Right cardiac atrium (tissue), 5 donors: ENCODE data around the gene MEIOSIN. TPM values are rescaled to one million over a fixed set of nuclear protein-coding genes. Genes with fewer than 3 reads are reported as not detected.
"Not testable (repeated sequence)": the region's sequence is repeated elsewhere in the genome, so short reads cannot be mapped to it uniquely, and the experiment has no call there.

ENCODE experiments used
- ATAC-seq, 2 donors: fragments of 200-7000 bp; cut with Tn5 transposase; one replicate each; pipeline versions ENCODE4 v1.8.0 to v1.9.1; 2020; ENCODE audit warnings: moderate library complexity in 2 of 2, mild to moderate bottlenecking in 1 of 2
- DNase-seq, 3 donors: peaks; one replicate each; pipeline ENCODE4 v3.0.0-alpha.2; 2020
- H3K27ac ChIP-seq: one replicate; pipeline ENCODE4 v1.5.1; 2013; ENCODE audit warnings: mild to moderate bottlenecking, low read length, control low read depth, moderate library complexity
- H3K27me3 ChIP-seq: one replicate; pipeline ENCODE4 v1.6.1; 2013; ENCODE audit not compliant: control insufficient read depth, insufficient read depth
- H3K4me1 ChIP-seq: one replicate; pipeline ENCODE4 v1.6.1; 2013; ENCODE audit warnings: low read length; ENCODE audit not compliant: control insufficient read depth, insufficient read depth
- H3K4me3 ChIP-seq: one replicate; pipeline ENCODE4 v1.5.1; 2013; ENCODE audit warnings: low read length, control low read depth
- H3K9me3 ChIP-seq: one replicate; pipeline ENCODE4 v1.6.1; 2013; ENCODE audit warnings: low read length; ENCODE audit not compliant: control insufficient read depth
- WGBS: extraction: QIAGEN DNeasy Blood & Tissue Kit; methylation state at CpG from one replicate; pipeline ENCODE4 v1.1.7; 2013; 5-methylcytosine and 5-hydroxymethylcytosine counted together
- intact Hi-C, 4 donors: fragments of 100-400 bp; cut with DNase I; formaldehyde crosslinking; loops; one replicate each; pipeline versions ENCODE4 v1.11.0 to v1.14.0; 2022 to 2023
- polyA plus RNA-seq: library from polyadenylated mRNA; stranded (reverse); fragments of 200-250 nt; gene quantifications from one replicate; pipeline ENCODE4 v1.2.3, GENCODE V29; 2013
- total RNA-seq, 4 donors: library from RNA; stranded (reverse); fragmentation: NEBNext Ultra II Directional; extraction: Animal tissue kit (Norgen Biotek cat#: 25700); gene quantifications; one replicate each; pipeline ENCODE4 v1.2.1, GENCODE V29; 2021
- donor health status: healthy with polysubstance abuse.
- donor health status: DM: no; HTN: yes; CAD: no.
- donor health status: DM: no; HTN: no; CAD: no.
- donor health status: DM: no; HTN: yes; CAD: no; lungs with severe emphysema.
- donor health status: DM: yes; HTN: yes; CAD: no.

MEIOSIN gene
- total and polyA plus RNA-seq, 5 donors: 0.15 to 0.76 (median 0.34) TPM

DNA sequence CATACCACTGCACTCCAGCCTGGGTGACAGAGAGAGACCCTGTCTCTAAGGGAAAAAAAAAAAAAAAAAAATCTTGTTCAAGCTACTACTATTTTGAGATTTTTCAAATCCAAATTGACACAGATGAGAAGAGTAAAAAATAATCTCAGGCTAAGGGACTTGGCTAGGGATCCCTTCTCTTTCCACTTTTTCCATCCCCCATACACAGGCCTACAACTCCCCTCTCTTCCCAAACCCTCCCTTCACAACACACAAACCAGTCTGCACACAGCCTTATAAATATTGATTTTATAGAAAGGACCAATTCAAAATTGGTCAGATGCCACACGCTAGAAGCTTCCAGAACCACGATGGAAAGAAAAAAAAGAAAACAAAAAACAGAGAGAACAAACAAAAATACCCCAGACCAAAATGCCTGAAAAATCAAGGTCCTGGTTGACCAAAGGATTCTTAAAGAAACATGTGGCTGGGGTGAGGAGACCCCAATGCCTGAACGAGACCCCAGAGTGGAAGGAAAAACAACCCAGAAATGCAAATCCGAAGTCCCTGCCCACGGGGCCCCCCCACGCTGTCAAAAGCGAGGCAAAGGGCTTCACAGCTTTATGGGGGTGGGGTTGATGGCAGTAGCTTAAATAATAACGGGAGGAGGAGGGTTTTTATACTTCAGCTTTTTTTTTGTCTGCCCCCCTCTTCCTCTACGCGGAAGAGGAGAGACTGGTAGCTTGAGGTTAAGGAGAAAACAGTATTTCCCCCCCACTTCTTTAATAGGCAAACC, 22.7 kb upstream of the MEIOSIN start:
- H3K27ac ChIP-seq: no peak overlapping the region
- intact Hi-C loops: loop anchor here in 1 of 4 donors (10.0 kb wide), 1 partner anchor 54 kb away; the partner anchor contains the start of gene SIX5

DNA sequence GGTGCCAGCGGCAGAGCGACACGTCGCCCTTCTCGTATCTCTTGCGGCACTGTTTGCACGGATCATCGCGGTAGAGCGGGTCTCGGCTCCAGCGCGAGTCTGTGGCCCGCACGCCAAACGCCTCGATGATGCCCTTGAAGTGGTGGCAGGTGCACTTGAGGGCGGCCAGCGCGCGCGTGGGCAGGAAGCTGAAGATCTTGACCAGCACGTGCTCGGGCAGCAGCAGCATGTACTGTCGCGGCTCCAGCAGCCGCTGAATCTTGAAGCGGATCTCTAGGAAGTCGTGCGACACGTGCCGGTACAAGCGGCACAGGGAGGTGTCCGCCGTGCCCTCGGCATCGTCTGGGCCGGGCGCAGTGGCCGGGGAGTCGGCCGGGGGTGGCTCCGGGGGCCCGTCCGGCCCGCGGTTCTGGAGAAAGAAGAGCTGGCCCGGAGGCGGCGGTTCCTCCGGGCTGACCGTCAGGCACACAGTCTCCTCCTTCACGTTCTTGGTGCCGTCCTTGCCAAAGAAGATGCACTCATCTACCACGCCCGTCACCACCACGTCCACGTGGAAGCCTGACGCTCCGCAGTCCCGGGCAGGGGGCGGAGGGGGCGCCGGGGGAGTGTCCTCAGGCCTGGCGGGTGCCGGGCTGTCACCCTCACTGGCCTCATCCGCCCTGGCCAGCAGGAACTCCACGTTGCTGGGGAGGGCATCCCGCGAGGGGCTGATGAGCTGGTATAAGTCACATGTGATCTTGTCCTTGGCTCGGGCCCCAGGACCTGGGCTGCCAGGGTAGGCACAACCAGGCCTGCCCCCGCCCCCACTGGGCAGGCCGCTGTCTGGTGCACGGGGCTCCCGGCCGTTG, 21.2 kb upstream of the MEIOSIN start:
- 87% methylated on average over 76 of the region's 76 CpGs for WGBS
- Histone ChIP-seq H3K4me1 (no peaks in the 10 kb centered on the region), H3K4me3 (no peak overlapping the region), H3K27me3 (no peaks in the 10 kb centered on the region), H3K27ac (peak overlapping the region; percentile 14), H3K9me3 (no peaks in the 10 kb centered on the region)
- peak; percentile 59 to 87 (median 86) for DNase-seq
- ATAC-seq: peak; percentile 44 to 47
- intact Hi-C loops: loop anchor here in 1 of 4 donors (10.0 kb wide), 1 partner anchor 53 kb away; the partner anchor contains the start of gene SIX5

More for the DNA sequence above, 22.7 kb upstream of the MEIOSIN start:
- Histone ChIP-seq H3K4me3 (no peak overlapping the region), H3K4me1 (no peaks in the 10 kb centered on the region), H3K27me3 (no peaks in the 10 kb centered on the region), H3K9me3 (no peaks in the 10 kb centered on the region)
- no peak for ATAC-seq
- no peak for DNase-seq
- 67% methylated on average over 10 of the region's 10 CpGs for WGBS

DNA sequence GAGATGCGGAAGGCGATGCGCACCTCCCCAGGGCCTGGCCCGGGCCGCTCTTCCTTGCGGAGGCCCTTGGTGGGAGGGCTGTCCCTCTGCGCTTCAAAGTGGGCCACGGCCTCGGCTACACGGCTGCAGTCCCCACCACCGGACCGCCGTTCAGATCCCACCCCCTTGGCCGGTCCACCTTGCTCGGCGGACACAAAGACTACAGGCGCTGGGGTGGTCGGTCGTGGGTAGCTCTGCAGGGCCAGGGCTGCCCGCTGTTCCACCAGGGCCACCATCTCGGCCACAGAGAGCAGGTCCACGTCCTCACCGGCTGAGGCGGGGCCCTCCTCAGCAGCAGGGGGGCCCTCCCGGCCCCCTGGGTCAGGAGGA, 20.6 kb upstream of the MEIOSIN start:
- H3K4me1 ChIP-seq: no peaks in the 10 kb centered on the region
- ATAC-seq (no peak), DNase-seq (no peak)
- H3K9me3 ChIP-seq: no peaks in the 10 kb centered on the region
- no peaks in the 10 kb centered on the region for H3K27me3 ChIP-seq
- intact Hi-C loops: loop anchor here in 1 of 4 donors (10.0 kb wide), 1 partner anchor 52 kb away; the partner anchor contains the start of gene SIX5
- no peak overlapping the region for H3K4me3 ChIP-seq
- peak overlapping the region; percentile 14 for H3K27ac ChIP-seq
- WGBS: 92% methylated on average over 25 of the region's 25 CpGs

DNA sequence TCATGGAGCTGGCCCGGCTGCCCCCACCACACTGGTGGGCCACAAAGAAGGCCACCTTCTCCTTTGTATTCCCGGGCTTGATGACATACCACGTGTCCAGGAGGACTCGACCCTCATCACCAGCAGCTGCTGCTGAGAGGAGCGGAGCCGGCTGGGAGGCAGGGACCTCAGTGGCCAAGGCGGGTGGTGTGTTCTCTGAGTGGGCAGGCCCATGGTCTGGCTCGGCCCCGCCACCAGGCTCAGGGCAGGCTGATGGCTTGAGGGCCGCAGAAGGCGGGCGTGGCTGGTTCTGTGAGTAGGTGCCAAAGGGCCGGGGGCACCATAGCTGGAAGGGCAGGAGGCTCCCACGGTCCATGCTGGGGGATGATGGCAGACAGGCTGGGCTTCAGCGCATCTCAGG, 20.1 kb upstream of the MEIOSIN start:
- DNase-seq: no peak
- ATAC-seq: no peak
- H3K27ac ChIP-seq: no peak overlapping the region

DNA sequence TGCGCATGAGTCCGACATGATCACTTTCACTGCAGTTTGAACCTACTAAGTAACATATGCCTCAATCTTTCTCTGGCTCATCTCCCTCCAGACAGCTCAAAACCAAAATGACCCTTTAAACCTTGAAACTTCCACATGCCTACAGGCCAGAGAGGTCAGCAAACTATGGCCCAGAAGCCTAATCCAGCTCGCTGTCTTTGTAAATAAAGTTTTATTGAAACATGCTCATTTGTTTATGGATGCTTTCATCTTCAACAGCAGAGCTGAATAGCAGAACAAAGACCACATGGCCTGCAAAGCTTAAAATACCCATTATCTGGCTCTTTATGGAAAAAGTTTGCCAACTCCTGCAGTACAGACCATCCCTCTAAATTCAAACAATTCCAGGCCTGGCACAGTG, 18.1 kb upstream of the MEIOSIN start:
- no peak for DNase-seq
- intact Hi-C loops: loop anchor here in 1 of 4 donors (10.0 kb wide), 1 partner anchor 50 kb away; the partner anchor contains the start of gene SIX5
- WGBS: 96% methylated on average over 3 of the region's 3 CpGs
- H3K4me3 ChIP-seq: no peak overlapping the region
- no peaks in the 10 kb centered on the region for H3K9me3 ChIP-seq
- H3K27me3 ChIP-seq: no peaks in the 10 kb centered on the region
- ATAC-seq: no peak
- H3K27ac ChIP-seq: no peak overlapping the region
- peaks cover 7% of the 10 kb centered on the region for H3K4me1 ChIP-seq

More for the DNA sequence above, 20.1 kb upstream of the MEIOSIN start:
- Histone ChIP-seq H3K9me3 (no peaks in the 10 kb centered on the region), H3K27me3 (no peaks in the 10 kb centered on the region), H3K4me3 (no peak overlapping the region), H3K4me1 (peaks cover 4% of the 10 kb centered on the region)
- intact Hi-C loops: loop anchor here in 1 of 4 donors (10.0 kb wide), 1 partner anchor 52 kb away; the partner anchor contains the start of gene SIX5
- 91% methylated on average over 15 of the region's 15 CpGs for WGBS

DNA sequence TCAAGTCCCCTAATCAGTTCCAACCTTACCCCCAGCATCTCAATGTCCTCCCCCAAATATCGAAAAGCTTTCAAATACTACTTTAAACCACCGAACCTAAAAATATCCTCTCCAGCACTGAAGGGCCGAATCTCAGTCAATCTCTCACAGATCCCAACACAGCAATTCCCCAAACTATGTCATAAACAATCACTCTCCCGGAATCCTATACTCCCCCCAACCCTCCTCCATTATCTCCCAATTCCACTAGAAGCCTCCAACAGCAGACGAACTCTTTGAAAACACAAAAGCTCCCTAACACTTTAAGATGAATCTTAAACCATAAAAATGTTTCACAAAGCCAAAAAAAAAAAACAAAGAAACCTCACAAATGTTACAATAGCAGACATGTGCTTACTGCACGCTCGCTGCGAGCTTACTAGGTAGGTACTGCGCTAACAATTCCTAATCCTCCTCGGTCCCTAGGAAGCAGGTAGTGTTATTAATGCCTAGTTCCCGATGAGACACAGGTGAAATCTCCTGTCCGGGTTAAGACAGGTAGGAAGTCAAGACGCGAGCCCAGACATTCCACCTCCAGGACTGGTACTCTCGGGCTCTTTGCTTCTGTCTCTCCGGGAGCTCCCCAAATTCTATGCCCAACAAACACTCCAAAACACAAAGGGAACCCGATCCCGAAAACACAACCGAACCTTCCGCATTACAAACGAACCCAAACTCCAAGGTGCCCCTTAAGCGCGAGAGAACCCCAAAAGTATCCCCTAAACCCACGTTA, 16.7 kb upstream of the MEIOSIN start:
- Histone ChIP-seq H3K4me1 (peaks cover 7% of the 10 kb centered on the region), H3K9me3 (no peaks in the 10 kb centered on the region), H3K4me3 (peak overlapping the region; percentile 60), H3K27me3 (no peaks in the 10 kb centered on the region), H3K27ac (peak overlapping the region; percentile 50)
- WGBS: 2% methylated on average over 24 of the region's 24 CpGs
- ATAC-seq (no peak), DNase-seq (no peak)
- intact Hi-C loops: loop anchor here in 1 of 4 donors (10.0 kb wide), 1 partner anchor 48 kb away; the partner anchor contains the start of gene SIX5

DNA sequence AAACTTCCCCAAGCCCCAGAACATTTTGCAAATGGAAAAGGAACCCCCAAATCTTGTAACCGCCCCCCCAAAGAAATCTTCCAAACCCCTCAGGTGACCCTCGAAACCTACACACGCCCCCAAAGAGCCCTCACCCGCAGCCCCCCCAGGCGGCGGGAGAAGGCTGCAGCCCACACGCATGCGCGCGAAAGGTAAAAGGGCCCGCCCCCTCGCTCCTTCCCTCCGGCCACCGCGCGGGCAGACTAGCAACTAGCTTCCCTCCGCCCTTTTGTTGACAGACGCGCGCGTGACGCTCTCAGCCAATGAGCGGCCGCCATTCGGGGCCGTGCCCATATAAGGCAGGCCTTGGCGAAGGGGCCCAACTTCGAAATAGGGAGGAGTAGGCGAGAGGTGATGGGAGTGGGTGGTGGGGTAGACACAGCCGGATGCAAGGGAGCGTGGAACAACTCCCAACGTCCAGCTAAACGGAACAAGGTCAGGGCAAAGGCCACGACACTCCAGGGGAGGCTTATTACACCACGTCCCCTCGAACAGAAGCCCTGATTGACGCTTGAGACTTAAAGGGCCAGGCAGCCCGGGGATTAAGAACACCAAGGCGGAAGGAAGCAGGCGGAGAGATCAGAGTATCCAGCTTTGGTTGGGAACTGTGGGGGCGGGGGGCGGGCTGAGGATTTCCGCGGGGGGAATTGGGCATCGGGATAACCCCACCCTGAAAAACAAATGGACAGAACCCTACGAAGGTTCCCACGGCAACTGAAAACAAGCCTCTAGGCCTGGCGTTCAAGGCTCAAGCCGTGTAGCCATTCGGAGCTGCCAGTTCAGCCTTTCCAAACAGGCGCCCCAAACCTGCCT, 15.9 kb upstream of the MEIOSIN start:
- peak overlapping the region; percentile 60 for H3K4me3 ChIP-seq
- no peaks in the 10 kb centered on the region for H3K27me3 ChIP-seq
- H3K4me1 ChIP-seq: peaks cover 7% of the 10 kb centered on the region
- intact Hi-C loops: loop anchor here in 1 of 4 donors (10.0 kb wide), 1 partner anchor 47 kb away; the partner anchor contains the start of gene SIX5
- peak overlapping the region; percentile 88 for H3K27ac ChIP-seq
- peak; percentile 99 to 100 (median 99) for DNase-seq
- H3K9me3 ChIP-seq: no peaks in the 10 kb centered on the region
- under 1% methylated on average over 51 of the region's 51 CpGs for WGBS
- peak; percentile 96 to 98 for ATAC-seq

DNA sequence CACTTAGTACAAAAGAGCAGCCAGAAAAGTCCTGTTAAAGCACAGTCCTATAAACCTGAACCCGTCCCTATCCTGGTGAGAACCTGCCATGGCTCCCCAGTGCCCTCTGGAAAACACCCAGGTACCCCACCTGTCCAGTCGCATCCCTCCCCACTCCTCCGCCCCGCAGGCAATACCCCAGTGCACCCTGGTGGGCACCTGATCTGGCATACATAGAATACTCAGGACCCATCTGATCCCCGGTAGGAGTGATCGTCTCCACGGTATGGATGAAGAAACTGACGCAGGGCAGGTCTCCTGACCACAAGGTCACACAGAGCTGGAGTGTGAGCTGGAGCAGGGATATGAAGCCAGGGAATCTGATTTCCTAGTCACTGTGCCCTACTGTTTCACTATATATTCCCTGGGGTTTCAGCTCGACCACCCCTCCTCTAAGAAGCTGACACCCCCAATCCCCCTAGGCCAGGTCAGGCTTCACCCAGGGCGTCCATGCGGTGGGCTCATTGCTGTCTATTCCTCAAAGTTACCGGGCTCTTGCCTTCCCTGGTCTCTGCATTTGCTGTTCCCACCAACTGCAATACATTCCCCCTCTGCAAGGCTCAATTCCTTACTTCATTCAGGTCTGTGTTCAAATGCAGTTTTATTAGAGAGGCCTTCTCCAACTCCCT, 15.1 kb upstream of the MEIOSIN start:
- no peaks in the 10 kb centered on the region for H3K27me3 ChIP-seq
- no peaks in the 10 kb centered on the region for H3K9me3 ChIP-seq
- ATAC-seq: peak in 1 of 2 donors; percentile 0
- H3K4me1 ChIP-seq: peaks cover 7% of the 10 kb centered on the region
- no peak for DNase-seq
- H3K27ac ChIP-seq: peak overlapping the region; percentile 88
- peak overlapping the region; percentile 47 for H3K4me3 ChIP-seq
- WGBS: 56% methylated on average over 12 of the region's 12 CpGs
- intact Hi-C loops: loop anchor here in 1 of 4 donors (10.0 kb wide), 1 partner anchor 47 kb away; the partner anchor contains the start of gene SIX5

DNA sequence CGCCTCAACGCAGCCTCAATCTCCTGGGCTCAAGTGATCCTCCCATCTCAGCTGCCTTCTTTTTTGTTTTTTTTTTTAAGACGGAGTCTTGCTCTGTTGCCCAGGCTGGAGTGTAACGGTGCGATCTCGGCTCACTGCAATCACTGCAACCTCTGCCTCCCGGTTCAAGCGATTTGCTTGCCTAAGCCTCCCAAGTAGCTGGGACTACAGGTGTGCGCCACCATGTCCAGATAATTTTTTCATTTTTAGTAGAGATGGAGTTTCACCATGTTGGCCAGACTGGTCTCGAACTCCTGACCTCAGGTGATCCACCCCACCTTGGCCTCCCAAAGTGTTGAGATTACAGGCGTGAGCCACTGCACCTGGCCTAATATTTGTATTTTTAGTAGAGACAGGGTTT, 13.2 kb upstream of the MEIOSIN start:
- ATAC-seq, H3K9me3 ChIP-seq, H3K27me3 ChIP-seq, intact Hi-C loops, H3K4me1 ChIP-seq, H3K4me3 ChIP-seq, H3K27ac ChIP-seq, DNase-seq: not testable (repeated sequence)
- 97% methylated on average over 11 of the region's 11 CpGs for WGBS
